ENCODE measurements around the gene KCNIP1.

DNA sequence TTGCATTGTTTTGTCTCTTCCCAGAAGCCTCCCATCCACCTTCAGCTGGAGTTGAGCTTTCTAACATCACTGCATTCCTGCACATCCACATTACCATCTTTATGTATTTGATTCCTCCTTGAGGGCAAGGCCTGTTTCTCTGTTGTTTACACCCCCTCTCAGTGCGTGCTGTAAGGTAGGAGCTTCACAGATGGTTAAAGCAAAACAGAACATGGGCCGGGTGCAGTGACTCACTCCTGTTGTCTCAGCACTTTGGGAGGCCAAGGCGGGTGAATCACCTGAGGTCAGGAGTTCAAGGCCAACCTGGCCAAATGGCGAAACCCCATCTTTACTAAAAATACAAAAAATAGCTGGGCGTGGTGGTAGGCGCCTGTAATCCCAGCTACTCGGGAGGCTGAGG lies 110.9 kb downstream of the KCNIP1 start:
- TF ChIP-seq GATA2 (IDR thresholded peaks at IDR 0.05; ENCODE audit: low read depth, low read length) = no peak
- TF ChIP-seq GATA3 (IDR thresholded peaks at IDR 0.05; ENCODE audit: low read depth, low read length) = no peak

Measured in SH-SY5Y (cell line).